GM19025 (cell line): Measurements from ENCODE around the gene ESR1.

Experiments
- ATAC-seq: cut with Tn5 transposase; IDR thresholded peaks from one replicate; pipeline ENCODE4 v1.9.1; 2021; ENCODE audit warnings: mild to moderate bottlenecking, low read depth, moderate library complexity; ENCODE audit not compliant: unreplicated experiment

The ESR1 gene

DNA sequence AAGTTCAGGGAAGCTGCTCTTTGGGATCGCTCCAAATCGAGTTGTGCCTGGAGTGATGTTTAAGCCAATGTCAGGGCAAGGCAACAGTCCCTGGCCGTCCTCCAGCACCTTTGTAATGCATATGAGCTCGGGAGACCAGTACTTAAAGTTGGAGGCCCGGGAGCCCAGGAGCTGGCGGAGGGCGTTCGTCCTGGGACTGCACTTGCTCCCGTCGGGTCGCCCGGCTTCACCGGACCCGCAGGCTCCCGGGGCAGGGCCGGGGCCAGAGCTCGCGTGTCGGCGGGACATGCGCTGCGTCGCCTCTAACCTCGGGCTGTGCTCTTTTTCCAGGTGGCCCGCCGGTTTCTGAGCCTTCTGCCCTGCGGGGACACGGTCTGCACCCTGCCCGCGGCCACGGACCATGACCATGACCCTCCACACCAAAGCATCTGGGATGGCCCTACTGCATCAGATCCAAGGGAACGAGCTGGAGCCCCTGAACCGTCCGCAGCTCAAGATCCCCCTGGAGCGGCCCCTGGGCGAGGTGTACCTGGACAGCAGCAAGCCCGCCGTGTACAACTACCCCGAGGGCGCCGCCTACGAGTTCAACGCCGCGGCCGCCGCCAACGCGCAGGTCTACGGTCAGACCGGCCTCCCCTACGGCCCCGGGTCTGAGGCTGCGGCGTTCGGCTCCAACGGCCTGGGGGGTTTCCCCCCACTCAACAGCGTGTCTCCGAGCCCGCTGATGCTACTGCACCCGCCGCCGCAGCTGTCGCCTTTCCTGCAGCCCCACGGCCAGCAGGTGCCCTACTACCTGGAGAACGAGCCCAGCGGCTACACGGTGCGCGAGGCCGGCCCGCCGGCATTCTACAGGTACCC, at the start of gene ESR1:
Gene ESR1, plus strand, starts transcription at position 170 of the 858 bp plus-strand sequence. Its CDS starts 231 bp downstream, at position 401.
- ATAC-seq: no peak

DNA sequence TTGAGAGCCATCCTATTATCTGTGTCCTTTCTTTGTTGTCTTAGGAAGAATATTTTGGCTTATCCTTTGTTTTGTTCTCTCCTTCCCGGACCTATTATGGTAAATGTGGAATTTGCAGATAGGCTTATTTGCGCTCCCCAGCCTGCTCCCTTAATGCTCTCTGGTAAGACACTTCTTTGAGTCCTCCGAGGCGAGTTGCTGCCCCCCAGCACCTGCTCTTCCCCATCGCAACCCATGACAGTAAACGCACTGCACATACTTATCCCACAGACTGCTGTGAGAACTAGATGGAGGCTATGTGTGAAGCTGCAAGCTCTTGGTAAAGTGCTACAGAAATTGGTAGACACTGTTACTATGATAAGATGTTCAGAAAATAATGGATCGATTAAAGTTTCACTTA, 47.0 kb upstream of the ESR1 start:
- ATAC-seq: no peak

DNA sequence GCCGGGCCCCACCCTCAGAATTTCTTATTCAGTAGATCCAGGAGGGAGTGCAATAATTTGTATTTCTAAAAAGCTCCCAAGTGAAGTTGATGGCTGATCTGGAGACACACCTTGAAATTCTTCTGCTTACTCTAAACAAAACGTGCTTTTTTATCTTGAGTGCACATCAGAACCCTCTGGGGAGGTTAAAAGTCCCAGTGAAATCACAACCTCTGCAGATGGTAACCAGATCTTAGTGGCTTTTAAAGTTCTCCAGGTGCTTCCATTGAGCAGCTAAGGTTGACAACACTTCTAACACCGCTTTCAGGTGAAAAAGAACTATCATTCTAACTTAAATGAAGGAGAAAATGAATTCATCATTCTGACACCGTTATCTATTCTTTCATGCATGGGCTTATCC, 45.6 kb upstream of the ESR1 start:
- no peak for ATAC-seq

DNA sequence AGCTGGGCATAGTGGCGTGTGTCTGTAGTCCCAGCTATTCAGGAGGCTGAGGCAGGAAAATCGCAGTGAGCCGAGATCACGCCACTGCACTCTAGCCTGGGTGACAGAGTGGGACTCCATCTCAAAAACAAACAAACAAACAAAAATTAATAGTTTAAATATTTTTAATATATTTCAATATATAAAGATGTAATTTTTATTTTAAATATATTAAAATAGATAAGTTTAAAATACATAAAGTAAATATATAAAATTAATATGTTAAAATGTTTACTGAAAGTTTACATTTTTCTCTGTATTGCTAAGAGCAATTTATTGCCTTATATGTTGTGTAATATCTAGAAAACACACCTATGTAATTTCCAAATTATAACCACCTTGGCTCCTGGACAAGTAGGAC, 44.7 kb upstream of the ESR1 start:
- ATAC-seq: no peak

DNA sequence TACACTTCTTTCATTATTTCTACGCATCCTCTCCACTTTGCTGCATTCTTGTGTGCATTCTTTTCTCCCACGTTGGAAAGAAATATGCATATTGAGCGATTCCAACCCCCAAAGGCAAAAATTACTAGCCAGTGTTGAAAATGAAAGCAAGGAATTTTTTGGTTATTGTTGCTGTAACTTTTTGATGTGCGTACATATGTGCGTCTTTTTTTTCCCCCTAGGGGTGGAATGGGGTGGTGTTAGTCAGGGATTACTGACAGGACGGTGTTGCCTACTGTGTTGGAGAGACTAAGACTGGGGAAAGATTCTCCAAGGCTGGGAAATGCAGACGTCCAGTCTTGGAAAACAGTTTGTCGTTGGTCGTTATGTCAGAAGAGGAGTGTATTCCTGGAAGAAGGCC, 44.2 kb upstream of the ESR1 start:
- ATAC-seq: no peak

DNA sequence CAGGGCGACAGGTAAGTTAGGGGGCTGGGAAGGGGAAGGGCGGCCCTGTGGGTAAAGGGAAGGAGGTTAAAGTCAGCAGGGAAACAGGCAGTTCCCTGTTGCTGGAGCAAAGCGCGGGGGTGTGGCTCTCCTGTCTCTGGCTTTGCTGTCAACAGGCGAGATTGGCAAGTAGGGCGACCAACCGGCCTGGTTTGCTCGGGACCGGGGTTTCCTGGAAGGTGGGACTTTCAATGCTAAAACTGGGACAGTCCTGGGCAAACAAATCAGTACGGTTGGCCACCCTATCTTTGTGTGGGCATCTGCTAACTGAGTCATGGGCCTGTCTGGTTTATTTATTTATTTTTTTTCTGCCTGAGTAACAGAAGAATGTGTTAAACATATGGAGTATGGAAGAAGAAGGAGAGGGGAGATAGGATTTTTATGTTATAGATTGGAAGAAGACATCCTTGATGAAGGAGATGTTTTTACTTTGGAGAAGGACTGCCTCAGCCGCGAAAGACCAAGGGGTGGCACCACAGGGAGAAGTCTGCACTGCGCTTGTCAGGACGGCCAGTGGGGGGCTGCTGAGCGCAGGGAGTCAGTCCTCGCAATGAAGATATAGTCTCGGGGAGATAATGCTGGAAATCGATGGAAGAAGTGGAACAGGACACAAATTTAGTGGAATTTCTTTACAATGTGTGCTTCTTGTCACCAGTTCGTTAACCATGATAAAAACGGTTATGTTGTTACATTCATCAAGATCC, 43.4 kb upstream of the ESR1 start:
- no peak for ATAC-seq

DNA sequence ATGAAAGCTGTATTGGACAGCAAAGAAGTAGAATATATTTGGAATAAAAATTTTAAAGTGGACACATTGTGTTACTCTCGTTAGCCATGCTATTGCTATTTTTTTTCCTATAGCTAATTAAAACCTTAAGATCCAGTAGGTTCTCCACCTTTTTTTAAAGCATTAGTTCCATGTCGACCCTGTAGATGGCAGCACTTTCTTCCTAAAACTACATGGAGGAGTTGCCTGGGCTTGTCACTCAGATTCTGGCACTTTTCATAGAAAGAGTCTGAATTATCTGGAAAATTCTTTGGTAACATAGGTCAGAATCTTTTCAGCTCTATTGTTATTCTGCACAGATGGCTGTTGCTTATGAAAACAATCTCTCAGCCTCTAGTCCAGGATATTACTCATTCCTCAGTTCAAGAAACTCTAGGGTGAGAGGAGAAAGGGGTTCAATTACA, 42.0 kb upstream of the ESR1 start:
- ATAC-seq: no peak

DNA sequence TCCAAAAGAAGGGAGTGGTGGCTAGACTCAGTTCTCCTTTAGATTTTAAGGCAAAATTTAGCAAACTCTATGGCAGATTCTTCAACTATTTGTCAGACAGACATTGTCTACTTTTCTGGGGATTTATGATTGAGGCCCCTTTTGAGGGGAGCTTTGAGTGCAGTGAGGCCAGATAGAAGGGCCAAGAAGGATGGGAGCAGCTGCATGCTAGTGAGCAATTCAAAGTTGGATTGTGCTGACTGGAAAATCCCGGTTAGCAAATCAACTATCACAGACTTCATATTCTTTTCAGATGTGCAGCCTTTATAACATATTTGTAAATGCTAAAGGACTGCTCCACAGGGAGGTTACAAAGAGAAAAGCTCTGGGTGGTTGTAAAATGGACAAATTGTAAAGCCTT, 35.0 kb upstream of the ESR1 start:
- ATAC-seq: no peak

DNA sequence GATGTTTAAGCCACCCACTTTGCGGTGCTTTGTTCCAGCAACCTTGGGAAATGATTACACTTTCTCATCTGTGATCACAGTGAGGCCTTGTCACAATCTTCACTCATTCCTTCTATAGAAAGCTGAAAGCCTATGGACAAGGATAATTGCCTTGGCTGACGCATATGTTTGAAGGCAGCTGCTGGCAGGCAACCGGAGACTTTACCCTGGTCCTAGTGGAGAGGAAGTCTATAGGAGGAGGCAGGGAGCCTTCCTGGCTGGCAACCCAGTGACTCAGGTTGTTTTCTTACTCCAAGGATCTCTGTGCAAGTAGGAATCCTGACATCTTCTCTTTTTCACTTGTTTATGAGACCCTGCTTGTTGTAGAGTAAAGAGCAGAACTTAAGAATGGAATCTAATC, 34.1 kb upstream of the ESR1 start:
- no peak for ATAC-seq

DNA sequence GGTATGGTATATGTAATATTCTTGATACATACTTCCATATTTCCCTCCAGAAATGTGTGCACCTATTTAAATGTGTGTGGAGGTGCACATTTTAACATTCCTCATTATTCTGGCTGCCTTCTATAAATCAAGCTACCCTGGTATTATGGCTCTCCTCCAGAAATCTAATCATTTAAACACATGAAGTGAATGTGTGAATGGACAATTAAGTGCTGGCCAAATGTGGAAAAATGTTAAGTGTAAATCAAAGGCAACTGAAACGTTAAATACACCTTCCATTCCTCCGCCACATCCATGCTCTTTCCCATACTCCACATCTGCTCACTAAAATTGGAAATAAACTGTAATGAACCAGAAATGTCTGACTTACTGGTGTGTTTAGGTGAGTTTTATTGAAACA, 24.9 kb upstream of the ESR1 start:
- ATAC-seq: no peak

DNA sequence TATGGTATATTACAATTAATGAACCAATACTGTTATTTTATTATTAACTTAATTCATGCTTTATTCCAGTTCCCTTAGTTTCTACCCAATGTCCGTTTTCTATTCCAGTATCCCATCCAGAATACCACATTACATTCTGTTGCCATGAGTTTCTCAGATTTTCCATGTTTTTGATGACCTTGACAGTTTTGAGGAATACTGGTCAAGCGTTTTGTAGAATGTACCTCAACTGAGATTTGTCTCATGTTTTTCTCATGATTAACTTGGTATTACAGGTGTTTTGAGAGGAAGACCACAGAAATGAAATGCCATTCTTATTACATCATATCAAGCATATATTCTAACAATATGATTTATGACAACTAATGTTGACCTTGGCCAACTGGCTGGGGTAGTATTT, 23.8 kb upstream of the ESR1 start:
- no peak for ATAC-seq

DNA sequence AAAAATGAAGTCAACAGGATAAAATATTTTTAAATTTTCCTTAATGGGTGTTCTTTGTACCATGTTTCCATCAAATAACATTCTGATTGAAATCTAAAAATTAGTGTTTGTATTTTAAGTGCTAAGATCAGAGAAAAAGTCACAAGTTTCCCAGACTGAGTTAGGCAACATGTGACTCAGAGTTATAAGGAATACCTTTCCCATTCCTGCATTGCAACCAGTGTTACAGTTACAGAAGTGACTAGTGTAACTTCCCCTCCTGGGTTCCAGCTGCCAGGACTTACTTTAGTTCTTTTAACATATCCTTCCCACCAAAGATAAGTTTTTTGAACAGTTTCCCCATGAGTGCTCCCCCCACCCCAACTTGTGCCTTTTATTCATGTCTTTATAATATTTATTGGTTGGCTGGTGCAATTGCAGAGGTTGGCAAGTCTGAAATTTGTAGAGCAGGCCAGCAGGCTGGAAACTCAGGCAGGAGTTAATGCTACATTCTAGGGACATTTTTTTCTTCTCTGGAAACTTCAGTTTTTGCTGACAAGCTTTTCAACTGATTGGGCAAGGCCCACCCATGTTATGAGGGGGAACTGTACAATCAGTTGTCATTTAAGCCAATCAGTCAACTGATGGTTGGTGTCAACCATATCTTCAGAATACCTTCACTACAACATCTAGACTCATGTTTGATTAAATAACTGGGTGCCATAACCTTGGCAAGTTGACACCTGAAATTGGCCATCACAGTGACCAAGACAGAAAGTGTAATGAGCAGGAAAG, 22.9 kb upstream of the ESR1 start:
- ATAC-seq: no peak

DNA sequence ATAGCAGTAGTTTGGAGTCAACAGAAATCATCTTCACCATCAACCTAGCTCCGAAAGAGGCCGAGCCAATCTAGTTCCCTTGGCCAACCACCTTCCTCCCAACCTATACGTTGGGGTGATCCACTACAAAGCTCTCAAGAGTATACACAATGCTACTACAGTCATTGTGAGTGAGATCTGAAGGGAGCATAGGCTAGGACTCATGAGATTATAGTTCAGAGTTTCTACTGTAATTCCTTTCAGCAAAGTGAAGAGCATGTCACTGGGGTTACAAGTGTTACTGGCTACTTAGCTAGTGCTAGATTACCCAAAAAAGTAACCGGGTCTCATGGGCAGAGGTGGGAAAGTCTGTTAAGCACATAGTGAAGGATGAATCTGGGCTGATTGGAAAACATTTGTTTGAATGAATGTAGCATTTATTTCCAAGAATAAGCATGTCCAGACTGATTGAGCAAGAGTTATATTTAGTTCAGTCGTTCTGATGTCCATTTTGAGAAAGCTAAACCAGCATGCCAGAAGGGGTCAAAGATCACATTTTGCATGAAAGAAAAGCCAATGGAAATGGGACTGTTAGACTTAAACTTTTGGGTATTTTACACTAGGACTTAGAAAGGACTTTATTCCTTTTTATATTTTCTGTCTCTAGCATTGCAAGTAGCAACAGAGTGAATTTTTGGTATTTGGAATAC, 10.5 kb upstream of the ESR1 start:
- no peak for ATAC-seq

DNA sequence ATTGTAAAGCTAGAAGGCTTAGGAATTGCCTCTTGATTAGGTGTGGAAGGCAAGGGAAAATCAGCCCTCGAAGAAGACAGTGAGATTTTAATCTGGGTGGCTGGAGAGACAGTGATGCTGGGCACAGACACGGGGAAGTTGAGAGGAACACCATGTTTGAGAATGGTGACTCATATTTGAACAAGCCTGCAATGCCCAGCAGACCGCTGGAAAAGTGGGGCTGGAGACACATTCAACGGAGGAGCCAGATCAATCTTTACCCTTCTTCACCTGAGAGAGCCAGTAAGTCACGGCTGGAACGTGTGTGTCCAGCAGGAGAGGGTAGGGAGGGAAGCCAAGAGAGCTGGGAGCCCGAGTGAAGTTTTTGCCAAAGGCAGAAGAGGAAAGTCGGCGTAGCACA, 3.7 kb upstream of the ESR1 start:
- ATAC-seq: no peak

DNA sequence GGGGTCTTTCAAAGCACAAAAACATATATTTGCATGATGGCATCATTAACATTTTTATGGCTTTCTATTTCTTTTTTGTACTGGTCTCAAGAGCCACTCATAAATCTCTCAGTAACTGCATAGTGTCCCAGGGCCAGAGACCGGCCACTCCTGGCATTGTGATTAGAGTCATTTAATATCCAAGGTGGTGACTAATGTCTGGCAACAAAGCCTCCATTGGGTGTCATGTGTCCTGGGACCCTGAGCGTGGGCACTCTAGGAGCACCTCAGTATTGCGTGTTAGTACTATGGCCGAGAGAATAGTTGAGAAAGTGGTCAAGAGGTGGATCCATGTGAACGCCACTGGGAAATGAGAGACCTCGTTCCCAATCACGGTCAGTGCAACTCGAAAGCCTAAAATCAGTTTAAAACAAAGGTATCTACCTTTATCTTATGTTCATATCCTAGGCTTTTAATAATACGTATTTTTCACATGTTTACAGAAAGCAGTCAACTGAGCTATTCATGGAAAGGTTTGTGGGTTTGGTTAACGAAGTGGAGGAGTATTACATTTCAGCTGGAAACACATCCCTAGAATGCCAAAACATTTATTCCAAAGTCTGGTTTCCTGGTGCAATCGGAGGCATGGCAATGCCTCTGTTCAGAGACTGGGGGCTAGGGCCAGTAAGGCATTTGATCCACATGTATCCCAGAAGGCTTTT, 2.7 kb upstream of the ESR1 start:
- no peak for ATAC-seq

DNA sequence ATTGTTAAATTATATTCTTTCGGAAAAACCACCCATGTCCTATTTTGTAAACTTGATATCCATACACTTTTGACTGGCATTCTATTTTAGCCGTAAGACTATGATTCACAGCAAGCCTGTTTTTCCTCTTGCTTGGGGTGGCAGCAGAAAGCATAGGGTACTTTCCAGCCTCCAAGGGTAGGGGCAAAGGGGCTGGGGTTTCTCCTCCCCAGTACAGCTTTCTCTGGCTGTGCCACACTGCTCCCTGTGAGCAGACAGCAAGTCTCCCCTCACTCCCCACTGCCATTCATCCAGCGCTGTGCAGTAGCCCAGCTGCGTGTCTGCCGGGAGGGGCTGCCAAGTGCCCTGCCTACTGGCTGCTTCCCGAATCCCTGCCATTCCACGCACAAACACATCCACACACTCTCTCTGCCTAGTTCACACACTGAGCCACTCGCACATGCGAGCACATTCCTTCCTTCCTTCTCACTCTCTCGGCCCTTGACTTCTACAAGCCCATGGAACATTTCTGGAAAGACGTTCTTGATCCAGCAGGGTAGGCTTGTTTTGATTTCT, 2.1 kb upstream of the ESR1 start:
- no peak for ATAC-seq

DNA sequence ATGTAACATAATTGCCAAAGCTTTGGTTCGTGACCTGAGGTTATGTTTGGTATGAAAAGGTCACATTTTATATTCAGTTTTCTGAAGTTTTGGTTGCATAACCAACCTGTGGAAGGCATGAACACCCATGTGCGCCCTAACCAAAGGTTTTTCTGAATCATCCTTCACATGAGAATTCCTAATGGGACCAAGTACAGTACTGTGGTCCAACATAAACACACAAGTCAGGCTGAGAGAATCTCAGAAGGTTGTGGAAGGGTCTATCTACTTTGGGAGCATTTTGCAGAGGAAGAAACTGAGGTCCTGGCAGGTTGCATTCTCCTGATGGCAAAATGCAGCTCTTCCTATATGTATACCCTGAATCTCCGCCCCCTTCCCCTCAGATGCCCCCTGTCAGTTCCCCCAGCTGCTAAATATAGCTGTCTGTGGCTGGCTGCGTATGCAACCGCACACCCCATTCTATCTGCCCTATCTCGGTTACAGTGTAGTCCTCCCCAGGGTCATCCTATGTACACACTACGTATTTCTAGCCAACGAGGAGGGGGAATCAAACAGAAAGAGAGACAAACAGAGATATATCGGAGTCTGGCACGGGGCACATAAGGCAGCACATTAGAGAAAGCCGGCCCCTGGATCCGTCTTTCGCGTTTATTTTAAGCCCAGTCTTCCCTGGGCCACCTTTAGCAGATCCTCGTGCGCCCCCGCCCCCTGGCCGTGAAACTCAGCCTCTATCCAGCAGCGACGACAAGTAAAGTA, 547 bp upstream of the ESR1 start:
- no peak for ATAC-seq

DNA sequence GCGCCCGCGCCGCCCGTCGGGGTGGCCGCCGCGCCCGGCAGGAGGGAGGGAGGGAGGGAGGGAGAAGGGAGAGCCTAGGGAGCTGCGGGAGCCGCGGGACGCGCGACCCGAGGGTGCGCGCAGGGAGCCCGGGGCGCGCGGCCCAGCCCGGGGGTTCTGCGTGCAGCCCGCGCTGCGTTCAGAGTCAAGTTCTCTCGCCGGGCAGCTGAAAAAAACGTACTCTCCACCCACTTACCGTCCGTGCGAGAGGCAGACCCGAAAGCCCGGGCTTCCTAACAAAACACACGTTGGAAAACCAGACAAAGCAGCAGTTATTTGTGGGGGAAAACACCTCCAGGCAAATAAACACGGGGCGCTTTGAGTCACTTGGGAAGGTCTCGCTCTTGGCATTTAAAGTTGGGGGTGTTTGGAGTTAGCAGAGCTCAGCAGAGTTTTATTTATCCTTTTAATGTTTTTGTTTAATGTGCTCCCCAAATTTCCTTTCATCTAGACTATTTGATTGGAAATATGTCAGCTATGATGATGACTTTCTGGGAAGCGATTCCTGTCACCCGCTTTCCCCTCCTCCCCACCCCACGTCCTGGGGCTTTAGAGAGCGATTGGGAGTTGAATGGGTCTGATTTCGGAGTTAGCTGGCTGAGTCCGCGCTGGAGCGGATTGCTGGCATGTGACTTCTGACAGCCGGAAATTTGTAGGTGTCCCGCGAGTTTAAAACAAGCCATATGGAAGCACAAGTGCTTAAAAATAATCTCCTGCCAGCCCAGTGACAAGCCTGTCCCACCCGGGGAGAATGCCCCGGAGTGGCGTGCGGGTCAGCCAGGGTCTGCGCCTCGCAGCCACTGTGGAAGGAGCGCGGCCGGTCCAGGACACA, 1.1 kb downstream of the ESR1 start:
- no peak for ATAC-seq
